ENCODE data around the gene CEACAM8.

CEACAM8 gene

DNA sequence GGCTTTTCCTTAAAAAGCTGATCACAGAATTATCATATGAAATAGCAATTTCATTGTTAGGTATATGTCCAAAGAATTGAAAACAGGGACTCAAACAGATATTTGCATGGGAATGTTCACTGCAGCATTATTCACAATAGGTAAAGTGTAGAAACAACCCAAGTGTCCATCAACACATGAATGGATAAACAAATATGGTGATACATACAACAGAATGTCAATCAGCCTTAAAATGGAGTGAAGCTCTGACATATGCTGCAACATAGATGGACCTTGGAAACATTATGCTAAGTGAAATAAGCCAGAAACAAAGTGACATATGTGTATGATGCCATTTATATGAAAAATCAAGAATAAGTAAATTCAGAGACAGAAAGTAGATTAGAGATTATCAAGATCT lies 60.3 kb downstream of the CEACAM8 start:
- no peaks in the 10 kb centered on the region for H3K36me3 ChIP-seq (ENCODE audit: control insufficient read depth, low read length)
- no peak overlapping the region for H3K4me2 ChIP-seq (ENCODE audit: low read length)
- TF ChIP-seq, protein P1, sequence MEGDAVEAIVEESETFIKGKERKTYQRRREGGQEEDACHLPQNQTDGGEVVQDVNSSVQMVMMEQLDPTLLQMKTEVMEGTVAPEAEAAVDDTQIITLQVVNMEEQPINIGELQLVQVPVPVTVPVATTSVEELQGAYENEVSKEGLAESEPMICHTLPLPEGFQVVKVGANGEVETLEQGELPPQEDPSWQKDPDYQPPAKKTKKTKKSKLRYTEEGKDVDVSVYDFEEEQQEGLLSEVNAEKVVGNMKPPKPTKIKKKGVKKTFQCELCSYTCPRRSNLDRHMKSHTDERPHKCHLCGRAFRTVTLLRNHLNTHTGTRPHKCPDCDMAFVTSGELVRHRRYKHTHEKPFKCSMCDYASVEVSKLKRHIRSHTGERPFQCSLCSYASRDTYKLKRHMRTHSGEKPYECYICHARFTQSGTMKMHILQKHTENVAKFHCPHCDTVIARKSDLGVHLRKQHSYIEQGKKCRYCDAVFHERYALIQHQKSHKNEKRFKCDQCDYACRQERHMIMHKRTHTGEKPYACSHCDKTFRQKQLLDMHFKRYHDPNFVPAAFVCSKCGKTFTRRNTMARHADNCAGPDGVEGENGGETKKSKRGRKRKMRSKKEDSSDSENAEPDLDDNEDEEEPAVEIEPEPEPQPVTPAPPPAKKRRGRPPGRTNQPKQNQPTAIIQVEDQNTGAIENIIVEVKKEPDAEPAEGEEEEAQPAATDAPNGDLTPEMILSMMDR (IDR thresholded peaks at IDR 0.05; ENCODE audit: low read depth, low read length, poor library complexity, severe bottlenecking): no peak
- no peak for TF ChIP-seq EZH2phosphoT487 (IDR thresholded peaks at IDR 0.05; ENCODE audit: borderline replicate concordance, low read length)
- H3K9me3 ChIP-seq (ENCODE audit: control insufficient read depth, insufficient read depth, low read length): no peaks in the 10 kb centered on the region
- peaks cover 1% of the 10 kb centered on the region for H3K4me1 ChIP-seq (ENCODE audit: control insufficient read depth, low read length)
- no peaks in the 10 kb centered on the region for H3K79me2 ChIP-seq (ENCODE audit: control insufficient read depth, low read length)
- no peaks in the 10 kb centered on the region for H3K9me2 ChIP-seq (replicated peaks; ENCODE audit: control insufficient read depth, low read length)
- no peak overlapping the region for H3K4me3 ChIP-seq (ENCODE audit: low read length)
- H3F3A ChIP-seq (ENCODE audit: control insufficient read depth, insufficient read depth): no peaks in the 10 kb centered on the region
- peaks cover 10% of the 10 kb centered on the region for H3K27me3 ChIP-seq (ENCODE audit: control insufficient read depth, low read length)
- no peaks in the 10 kb centered on the region for H4K20me1 ChIP-seq (ENCODE audit: control insufficient read depth, insufficient read depth, low read depth, low read length)
- H3K27ac ChIP-seq (ENCODE audit: low read depth, low read length): no peak overlapping the region

DNA sequence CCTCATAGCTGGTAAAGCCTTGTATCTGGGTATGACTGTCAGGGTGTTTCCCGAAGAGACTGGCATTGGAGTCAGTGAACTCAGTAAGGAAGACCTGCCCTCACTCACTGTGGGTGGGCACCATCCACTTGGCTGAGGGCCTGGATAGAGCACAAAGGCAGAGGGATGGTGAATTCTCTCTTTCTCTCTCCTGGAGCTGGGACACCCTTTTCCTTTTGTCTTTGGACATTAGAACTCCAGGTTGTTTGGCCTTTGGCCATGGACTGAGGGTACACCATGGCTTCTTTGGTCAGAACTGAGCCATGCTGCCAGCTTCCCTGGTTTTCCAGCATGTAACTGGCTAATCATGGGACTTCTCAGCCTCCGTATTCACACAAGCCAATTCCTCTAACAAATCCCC lies 61.8 kb downstream of the CEACAM8 start:
- H3K36me3 ChIP-seq (ENCODE audit: control insufficient read depth, low read length): no peaks in the 10 kb centered on the region
- TF ChIP-seq EZH2phosphoT487 (IDR thresholded peaks at IDR 0.05; ENCODE audit: borderline replicate concordance, low read length): no peak
- TF ChIP-seq, protein P1 (IDR thresholded peaks at IDR 0.05; ENCODE audit: low read depth, low read length, poor library complexity, severe bottlenecking): no peak

DNA sequence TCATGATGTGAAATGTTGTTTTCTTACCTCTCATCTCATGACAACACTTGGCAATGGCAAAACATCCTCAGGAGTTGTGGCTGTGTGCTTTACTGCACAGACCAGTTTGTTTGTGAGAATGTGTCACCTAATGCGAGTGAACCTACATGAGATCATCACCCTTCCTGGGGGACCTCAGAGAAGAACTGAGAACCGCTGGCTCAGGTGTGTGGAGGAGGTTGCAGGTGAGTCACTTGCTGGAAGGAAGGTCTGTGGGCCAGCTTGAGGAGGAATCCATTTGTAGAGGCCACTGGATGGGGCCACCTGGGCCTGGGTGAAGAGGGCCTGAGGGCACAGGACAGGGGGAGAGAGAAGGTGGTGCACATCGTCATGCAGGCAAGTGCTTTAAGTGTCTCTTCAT lies 63.4 kb downstream of the CEACAM8 start:
- Histone ChIP-seq H3K79me2 (ENCODE audit: control insufficient read depth, low read length) (no peaks in the 10 kb centered on the region), H3F3A (ENCODE audit: control insufficient read depth, insufficient read depth) (no peaks in the 10 kb centered on the region), H3K4me2 (ENCODE audit: low read length) (no peak overlapping the region), H3K27me3 (ENCODE audit: control insufficient read depth, low read length) (peaks cover 2% of the 10 kb centered on the region; the same call in 1 of the 2 replicates), H3K4me1 (ENCODE audit: control insufficient read depth, low read length) (peaks cover 20% of the 10 kb centered on the region), H4K20me1 (ENCODE audit: control insufficient read depth, insufficient read depth, low read depth, low read length) (no peaks in the 10 kb centered on the region), H3K27ac (ENCODE audit: low read depth, low read length) (no peak overlapping the region), H3K9me3 (ENCODE audit: control insufficient read depth, insufficient read depth, low read length) (no peaks in the 10 kb centered on the region), H3K4me3 (ENCODE audit: low read length) (no peak overlapping the region), H3K9me2 (replicated peaks; ENCODE audit: control insufficient read depth, low read length) (no peaks in the 10 kb centered on the region), H3K36me3 (ENCODE audit: control insufficient read depth, low read length) (no peaks in the 10 kb centered on the region)
- TF ChIP-seq, protein P1 (IDR thresholded peaks at IDR 0.05; ENCODE audit: low read depth, low read length, poor library complexity, severe bottlenecking): no peak
- no peak for TF ChIP-seq EZH2phosphoT487 (IDR thresholded peaks at IDR 0.05; ENCODE audit: borderline replicate concordance, low read length)

More for the DNA sequence above, 61.8 kb downstream of the CEACAM8 start:
- Histone ChIP-seq H3K4me3 (ENCODE audit: low read length) (no peak overlapping the region), H4K20me1 (ENCODE audit: control insufficient read depth, insufficient read depth, low read depth, low read length) (no peaks in the 10 kb centered on the region), H3K9me3 (ENCODE audit: control insufficient read depth, insufficient read depth, low read length) (no peaks in the 10 kb centered on the region), H3K27me3 (ENCODE audit: control insufficient read depth, low read length) (peaks cover 10% of the 10 kb centered on the region), H3F3A (ENCODE audit: control insufficient read depth, insufficient read depth) (no peaks in the 10 kb centered on the region), H3K9me2 (replicated peaks; ENCODE audit: control insufficient read depth, low read length) (no peaks in the 10 kb centered on the region), H3K27ac (ENCODE audit: low read depth, low read length) (no peak overlapping the region), H3K79me2 (ENCODE audit: control insufficient read depth, low read length) (no peaks in the 10 kb centered on the region), H3K4me1 (ENCODE audit: control insufficient read depth, low read length) (peaks cover 16% of the 10 kb centered on the region), H3K4me2 (ENCODE audit: low read length) (no peak overlapping the region)

Measured in DOHH2 (cell line).